Endodermal cell (in vitro differentiated cells): ENCODE measurements around the gene TMEM231. TPM values are rescaled to one million over a fixed set of nuclear protein-coding genes. Genes with fewer than 3 reads are reported as not detected.

Experiments
- DNase-seq: peaks from one replicate; pipeline ENCODE4 v3.0.0-alpha.2; 2017
- H3K27ac ChIP-seq: 2 replicates; pipeline ENCODE4 v1.5.1; 2013; ENCODE audit warnings: mild to moderate bottlenecking, low read depth, low read length, moderate library complexity
- H3K27me3 ChIP-seq: 2 replicates; pipeline ENCODE4 v1.6.1; 2013; ENCODE audit warnings: mild to moderate bottlenecking, low read length, moderate library complexity; ENCODE audit not compliant: insufficient read depth, control insufficient read depth, poor library complexity, severe bottlenecking
- H3K36me3 ChIP-seq: 2 replicates; pipeline ENCODE4 v1.7.0; 2013; ENCODE audit warnings: mild to moderate bottlenecking, low read length, moderate library complexity; ENCODE audit not compliant: control insufficient read depth, insufficient read depth
- H3K4me1 ChIP-seq: one replicate; pipeline ENCODE4 v1.7.0; 2013; ENCODE audit warnings: low read length; ENCODE audit not compliant: control insufficient read depth, insufficient read depth
- H3K4me3 ChIP-seq: 2 replicates; pipeline ENCODE4 v1.5.1; 2013; ENCODE audit warnings: mild to moderate bottlenecking, low read length, moderate library complexity
- H3K9ac ChIP-seq: 2 replicates; pipeline ENCODE4 v1.6.1; 2013; ENCODE audit warnings: mild to moderate bottlenecking, low read length, moderate library complexity; ENCODE audit not compliant: poor library complexity, severe bottlenecking; ENCODE audit errors: extremely low read depth
- H3K9me3 ChIP-seq: 2 replicates; pipeline ENCODE4 v1.6.1; 2013; ENCODE audit warnings: mild to moderate bottlenecking, low read length, moderate library complexity; ENCODE audit not compliant: control insufficient read depth
- H3K27ac Mint-ChIP-seq: 2 replicates; pipeline ENCODE4 v1.8.0; 2020; ENCODE audit warnings: mixed read lengths
- H3K27me3 Mint-ChIP-seq: 2 replicates; pipeline ENCODE4 v1.8.0; 2021; ENCODE audit warnings: mild to moderate bottlenecking, mixed read lengths; ENCODE audit not compliant: insufficient read depth
- H3K36me3 Mint-ChIP-seq: 2 replicates; pipeline ENCODE4 v1.8.0; 2020; ENCODE audit warnings: low read depth, mixed read lengths
- H3K4me1 Mint-ChIP-seq: 2 replicates; pipeline ENCODE4 v1.8.0; 2020; ENCODE audit warnings: mixed read lengths
- H3K4me3 Mint-ChIP-seq: 2 replicates; pipeline ENCODE4 v1.8.0; 2020; ENCODE audit warnings: mild to moderate bottlenecking, moderate library complexity, mixed read lengths
- H3K9me3 Mint-ChIP-seq: 2 replicates; pipeline ENCODE4 v1.8.0; 2020; ENCODE audit warnings: mild to moderate bottlenecking, mixed read lengths
- WGBS, 2 experiments: methylation state at CpG; one replicate each; pipeline versions ENCODE4 v1.1.5 to v1.1.7; 2013; ENCODE audit warnings: missing lambda C conversion rate in 2 of 2, mixed read lengths in 1 of 2; ENCODE audit not compliant: insufficient coverage in 1 of 2, insufficient read length in 1 of 2; 5-methylcytosine and 5-hydroxymethylcytosine counted together
- total RNA-seq, 2 donors: library from RNA; stranded (reverse); fragmentation: NEBNext Ultra II Directional in 1 of 2; extraction: Animal tissue kit (Norgen Biotek cat#: 25700) in 1 of 2; gene quantifications; 2 replicates in 1 of 2; 3 replicates in 1 of 2; pipeline ENCODE4 v1.2.1, GENCODE V29; 2021
- TF ChIP-seq, protein P1 (sequence below): fragments of 200-600 bp; sonication (generic); conservative IDR thresholded peaks from 2 replicates; pipeline ENCODE4 v1.5.0; 2021; ENCODE audit warnings: antibody characterized with exemption, mild to moderate bottlenecking

TMEM231 gene
- total RNA-seq, 2 donors from 2014 or later: 11.9 to 15.7 TPM

DNA sequence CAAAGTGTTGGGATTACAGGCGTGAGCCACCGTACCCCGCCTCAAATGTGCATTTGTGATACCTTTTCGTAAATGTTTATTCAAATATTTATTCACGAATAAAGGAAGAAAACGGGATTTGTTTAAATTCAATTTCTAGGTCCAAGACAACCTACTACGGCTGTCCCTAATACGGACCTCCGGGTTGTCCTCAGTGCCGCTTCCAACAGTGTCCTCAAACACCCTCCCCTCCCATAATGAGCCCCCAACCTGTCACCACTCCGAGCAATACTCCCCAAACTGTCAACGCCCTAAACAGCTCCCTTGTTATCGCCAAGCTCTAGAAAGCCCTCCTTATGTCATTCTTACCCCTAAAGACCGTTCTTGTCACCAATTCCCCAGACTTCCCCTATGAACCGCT lies 9.6 kb upstream of the TMEM231 start:
- Histone ChIP-seq H3K27me3 (no peaks in the 10 kb centered on the region), H3K27ac (no peak overlapping the region), H3K4me3 (peak overlapping the region; percentile 98), H3K9me3 (no peaks in the 10 kb centered on the region), H3K36me3 (peaks cover 31% of the 10 kb centered on the region), H3K9ac (peak overlapping the region; percentile 44), H3K4me1 (peaks cover 4% of the 10 kb centered on the region)
- Mint-ChIP-seq H3K4me3 (peak overlapping the region; percentile 86), H3K27ac (peak overlapping the region; percentile 96), H3K27me3 (no peaks in the 10 kb centered on the region), H3K36me3 (peaks cover 25% of the 10 kb centered on the region), H3K4me1 (peaks cover 15% of the 10 kb centered on the region), H3K9me3 (no peaks in the 10 kb centered on the region)
- WGBS, 2 experiments: 24 to 25% methylated on average over 15 of the region's 15 CpGs
- DNase-seq: no peak
- TF ChIP-seq, protein P1, sequence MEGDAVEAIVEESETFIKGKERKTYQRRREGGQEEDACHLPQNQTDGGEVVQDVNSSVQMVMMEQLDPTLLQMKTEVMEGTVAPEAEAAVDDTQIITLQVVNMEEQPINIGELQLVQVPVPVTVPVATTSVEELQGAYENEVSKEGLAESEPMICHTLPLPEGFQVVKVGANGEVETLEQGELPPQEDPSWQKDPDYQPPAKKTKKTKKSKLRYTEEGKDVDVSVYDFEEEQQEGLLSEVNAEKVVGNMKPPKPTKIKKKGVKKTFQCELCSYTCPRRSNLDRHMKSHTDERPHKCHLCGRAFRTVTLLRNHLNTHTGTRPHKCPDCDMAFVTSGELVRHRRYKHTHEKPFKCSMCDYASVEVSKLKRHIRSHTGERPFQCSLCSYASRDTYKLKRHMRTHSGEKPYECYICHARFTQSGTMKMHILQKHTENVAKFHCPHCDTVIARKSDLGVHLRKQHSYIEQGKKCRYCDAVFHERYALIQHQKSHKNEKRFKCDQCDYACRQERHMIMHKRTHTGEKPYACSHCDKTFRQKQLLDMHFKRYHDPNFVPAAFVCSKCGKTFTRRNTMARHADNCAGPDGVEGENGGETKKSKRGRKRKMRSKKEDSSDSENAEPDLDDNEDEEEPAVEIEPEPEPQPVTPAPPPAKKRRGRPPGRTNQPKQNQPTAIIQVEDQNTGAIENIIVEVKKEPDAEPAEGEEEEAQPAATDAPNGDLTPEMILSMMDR: no peak

DNA sequence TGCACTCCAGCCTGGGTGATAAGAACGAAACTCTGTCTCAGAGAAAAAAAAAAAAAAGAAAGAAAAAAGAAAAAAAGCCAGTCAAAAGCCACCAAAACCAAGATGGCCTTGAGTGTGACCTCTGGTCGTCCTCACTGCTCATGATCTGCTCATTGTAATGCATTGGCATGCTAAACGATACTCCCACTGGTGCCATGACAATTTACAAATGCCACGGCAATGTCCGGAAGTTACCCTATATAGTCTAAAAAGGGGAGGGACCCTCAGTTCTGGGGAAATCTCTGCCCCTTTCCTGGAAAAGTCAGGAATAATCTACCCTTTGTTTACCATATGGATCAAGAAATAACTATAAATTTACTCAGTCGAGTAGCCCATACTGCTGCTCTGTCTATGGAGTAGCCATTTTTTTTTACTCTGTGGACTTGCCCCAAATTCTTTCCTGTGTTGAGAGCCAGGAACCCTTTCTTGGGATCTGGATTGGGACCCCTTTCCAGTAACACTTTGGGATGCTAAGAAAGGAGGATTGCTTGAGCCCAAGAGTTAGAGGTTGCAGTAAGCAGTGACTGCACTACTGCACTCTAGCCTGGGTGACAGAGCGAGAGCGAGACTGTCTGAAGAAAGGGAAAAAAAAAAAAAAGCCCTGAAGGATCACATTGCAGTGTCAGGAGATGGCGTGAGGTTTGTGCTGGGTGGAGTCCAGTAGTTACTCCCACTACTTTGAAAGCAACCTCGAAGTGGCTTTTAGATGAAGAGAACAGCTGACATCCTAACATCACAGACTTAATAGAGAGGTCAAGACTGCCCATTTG lies 3.7 kb upstream of the TMEM231 start:
- Mint-ChIP-seq H3K27me3 (no peaks in the 10 kb centered on the region), H3K36me3 (no peaks in the 10 kb centered on the region), H3K9me3 (no peaks in the 10 kb centered on the region), H3K27ac (no peak overlapping the region), H3K4me1 (peaks cover 8% of the 10 kb centered on the region), H3K4me3 (no peak overlapping the region)
- H3K4me3 ChIP-seq: no peak overlapping the region
- 77 to 81% methylated on average over 7 to 10 of the region's 10 CpGs for WGBS, 2 experiments
- H3K9ac ChIP-seq: no peak overlapping the region
- no peaks in the 10 kb centered on the region for H3K4me1 ChIP-seq
- TF ChIP-seq, protein P1: no peak
- no peaks in the 10 kb centered on the region for H3K9me3 ChIP-seq
- no peaks in the 10 kb centered on the region for H3K36me3 ChIP-seq
- no peaks in the 10 kb centered on the region for H3K27me3 ChIP-seq
- peak; percentile 59 for DNase-seq
- peak overlapping the region; percentile 78 for H3K27ac ChIP-seq

DNA sequence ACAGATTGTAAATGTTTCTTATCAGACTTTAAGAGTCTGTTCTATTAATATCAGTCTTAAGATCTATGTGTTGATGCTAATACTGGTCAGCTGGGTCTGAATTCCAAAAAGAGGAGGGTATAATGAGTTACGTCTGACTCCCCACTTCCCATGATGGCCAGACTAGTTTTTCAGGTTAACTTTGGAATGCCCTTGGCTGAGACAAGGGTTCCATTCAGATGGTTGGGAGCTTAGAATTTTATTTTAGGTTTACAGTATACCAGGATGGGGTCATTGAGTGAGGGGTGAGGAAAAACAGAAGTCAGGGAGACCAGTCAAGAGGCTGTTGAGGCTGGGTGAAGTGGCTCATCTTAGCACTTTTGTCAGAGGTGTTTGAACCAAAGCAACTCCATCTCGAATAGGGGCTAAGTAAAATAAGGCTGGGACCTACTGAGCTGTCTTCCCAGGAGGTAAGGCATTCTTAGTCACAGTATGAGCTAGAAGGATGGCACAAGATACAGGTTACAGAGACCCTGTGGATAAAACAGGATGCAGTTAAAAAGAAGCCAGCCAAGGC lies 2.9 kb upstream of the TMEM231 start:
- Mint-ChIP-seq H3K9me3 (no peaks in the 10 kb centered on the region), H3K4me1 (peaks cover 8% of the 10 kb centered on the region), H3K27ac (no peak overlapping the region), H3K36me3 (no peaks in the 10 kb centered on the region), H3K4me3 (no peak overlapping the region), H3K27me3 (no peaks in the 10 kb centered on the region)
- DNase-seq: no peak
- TF ChIP-seq, protein P1: no peak
- H3K27me3 ChIP-seq: no peaks in the 10 kb centered on the region
- 92 to 94% methylated on average over 2 of the region's 2 CpGs for WGBS, 2 experiments
- no peak overlapping the region for H3K9ac ChIP-seq
- no peaks in the 10 kb centered on the region for H3K36me3 ChIP-seq
- no peaks in the 10 kb centered on the region for H3K4me1 ChIP-seq
- H3K9me3 ChIP-seq: no peaks in the 10 kb centered on the region
- no peak overlapping the region for H3K4me3 ChIP-seq
- H3K27ac ChIP-seq: no peak overlapping the region
